Lower leg skin (tissue), 4 donors: Measurements from ENCODE around the gene C8G. TPM values are rescaled to one million over a fixed set of nuclear protein-coding genes. Genes with fewer than 3 reads are reported as not detected.

Experiments used
- DNase-seq, 2 donors: peaks; one replicate each; pipeline ENCODE4 v3.0.0-alpha.2; 2019; ENCODE audit warnings: low spot score in 2 of 2
- H3K4me3 ChIP-seq: fragments of 200-600 bp; sonication (generic); 2 replicates; pipeline ENCODE4 v1.5.1; 2017; ENCODE audit warnings: mild to moderate bottlenecking, low read depth; ENCODE audit not compliant: poor library complexity, severe bottlenecking
- POLR2A ChIP-seq, 2 donors: fragments of 450-650 bp; IDR thresholded peaks; one replicate each; pipeline ENCODE4 v1.6.1; 2016 to 2017; ENCODE audit warnings: antibody characterized with exemption in 2 of 2, mild to moderate bottlenecking in 1 of 2, moderate library complexity in 1 of 2
- WGBS, 2 donors: methylation state at CpG; one replicate each; pipeline ENCODE4 v1.1.5; 2018; 5-methylcytosine and 5-hydroxymethylcytosine counted together
- intact Hi-C: fragments of 100-400 bp; cut with DNase I; formaldehyde crosslinking; loops from one replicate; pipeline ENCODE4 v1.15.0; 2023; ENCODE audit warnings: low total_unique reads
- total RNA-seq, 4 donors: library from RNA; depleted of rRNA; stranded (reverse); fragments of >200 nt; gene quantifications; one replicate each; pipeline ENCODE4 v1.1.0, GENCODE V29; 2016
- TF ChIP-seq, protein P1 (sequence below), 3 donors: fragments of 450-650 bp; IDR thresholded peaks; one replicate each; pipeline ENCODE4 v1.5.1; 2016; ENCODE audit warnings: antibody characterized with exemption in 3 of 3, mild to moderate bottlenecking in 3 of 3, moderate library complexity in 2 of 3

C8G gene
- total RNA-seq, 4 donors from 2014 or later: not detected

DNA sequence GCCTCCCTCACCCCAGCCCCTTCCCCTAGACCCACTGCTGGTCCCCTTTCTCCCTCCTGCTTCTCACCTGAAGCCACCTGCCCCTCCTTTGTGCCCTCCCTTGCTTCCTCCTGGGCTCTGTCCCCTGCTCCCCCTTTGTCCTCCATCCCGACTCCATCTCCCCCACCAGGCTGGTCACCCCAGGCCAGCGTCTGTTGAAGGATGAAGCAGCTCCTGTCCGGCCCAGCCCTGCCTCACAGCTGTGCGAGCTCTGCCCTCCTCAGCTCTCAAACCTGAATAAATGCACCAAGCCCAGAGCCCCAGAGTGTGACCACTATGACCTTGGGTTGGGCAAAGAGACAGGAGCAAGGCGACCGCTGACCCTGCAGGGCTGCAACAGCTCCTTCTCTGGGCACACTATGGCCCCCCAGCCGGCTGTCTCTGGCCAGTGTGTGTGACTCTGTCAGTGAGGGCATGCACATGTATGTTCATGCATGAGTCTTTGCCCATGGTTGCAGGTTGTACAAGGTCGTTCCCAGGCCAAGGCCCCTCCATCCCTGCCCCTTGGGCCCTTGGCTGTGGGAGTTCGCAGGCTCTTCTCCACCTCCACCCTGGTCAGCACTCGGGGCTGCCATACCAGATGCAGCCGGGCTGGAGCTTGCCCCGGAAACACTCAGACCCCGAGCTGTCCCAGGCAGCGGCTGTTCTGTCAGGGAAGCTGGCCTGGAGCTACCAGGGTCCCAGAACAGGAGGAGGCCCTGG, 10.3 kb downstream of the C8G start:
- no peak for TF ChIP-seq POLR2A (IDR thresholded peaks at IDR 0.05)
- TF ChIP-seq, protein P1, sequence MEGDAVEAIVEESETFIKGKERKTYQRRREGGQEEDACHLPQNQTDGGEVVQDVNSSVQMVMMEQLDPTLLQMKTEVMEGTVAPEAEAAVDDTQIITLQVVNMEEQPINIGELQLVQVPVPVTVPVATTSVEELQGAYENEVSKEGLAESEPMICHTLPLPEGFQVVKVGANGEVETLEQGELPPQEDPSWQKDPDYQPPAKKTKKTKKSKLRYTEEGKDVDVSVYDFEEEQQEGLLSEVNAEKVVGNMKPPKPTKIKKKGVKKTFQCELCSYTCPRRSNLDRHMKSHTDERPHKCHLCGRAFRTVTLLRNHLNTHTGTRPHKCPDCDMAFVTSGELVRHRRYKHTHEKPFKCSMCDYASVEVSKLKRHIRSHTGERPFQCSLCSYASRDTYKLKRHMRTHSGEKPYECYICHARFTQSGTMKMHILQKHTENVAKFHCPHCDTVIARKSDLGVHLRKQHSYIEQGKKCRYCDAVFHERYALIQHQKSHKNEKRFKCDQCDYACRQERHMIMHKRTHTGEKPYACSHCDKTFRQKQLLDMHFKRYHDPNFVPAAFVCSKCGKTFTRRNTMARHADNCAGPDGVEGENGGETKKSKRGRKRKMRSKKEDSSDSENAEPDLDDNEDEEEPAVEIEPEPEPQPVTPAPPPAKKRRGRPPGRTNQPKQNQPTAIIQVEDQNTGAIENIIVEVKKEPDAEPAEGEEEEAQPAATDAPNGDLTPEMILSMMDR (IDR thresholded peaks at IDR 0.05): no peak

DNA sequence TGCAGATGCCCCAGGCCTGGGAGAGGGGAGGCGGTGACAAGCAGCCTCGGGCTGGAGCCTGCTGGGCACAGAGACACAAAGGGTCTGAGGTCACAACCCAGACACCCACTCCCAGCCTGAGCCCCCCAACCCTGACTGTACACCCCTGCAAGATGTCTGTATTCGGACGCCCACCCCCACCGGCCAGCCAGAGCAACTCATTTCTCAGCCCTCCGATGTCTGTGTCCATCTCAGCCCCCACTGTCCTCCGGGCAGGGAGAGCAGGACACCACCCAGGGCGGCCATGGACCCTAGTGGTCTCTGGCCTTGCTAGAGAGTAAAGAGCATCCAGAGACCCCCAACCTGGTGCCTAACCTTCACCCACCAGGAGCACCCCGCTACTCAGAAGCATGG, 10.9 kb downstream of the C8G start:
- DNase-seq: no peak
- 97 to 98% methylated on average over 9 of the region's 9 CpGs for WGBS, 2 donors

More for the DNA sequence above, 10.3 kb downstream of the C8G start:
- WGBS, 2 donors: 88 to 92% methylated on average over 11 to 14 of the region's 14 CpGs
- no peak overlapping the region for H3K4me3 ChIP-seq
- no peak for DNase-seq
- intact Hi-C loops: no loop called here

GRCh38 chr9:136956604-136957003, 11.6 kb downstream of the C8G start:
- WGBS, 2 donors: 95 to 98% methylated on average over 4 of the region's 4 CpGs
- TF ChIP-seq, protein P1 (IDR thresholded peaks at IDR 0.05): no peak
- TF ChIP-seq POLR2A (IDR thresholded peaks at IDR 0.05): no peak
- no peak overlapping the region for H3K4me3 ChIP-seq
- no peak for DNase-seq
- intact Hi-C loops: no loop called here

More for the DNA sequence above, 10.9 kb downstream of the C8G start:
- intact Hi-C loops: no loop called here
- TF ChIP-seq, protein P1 (IDR thresholded peaks at IDR 0.05): no peak
- no peak for TF ChIP-seq POLR2A (IDR thresholded peaks at IDR 0.05)
- H3K4me3 ChIP-seq: no peak overlapping the region

DNA sequence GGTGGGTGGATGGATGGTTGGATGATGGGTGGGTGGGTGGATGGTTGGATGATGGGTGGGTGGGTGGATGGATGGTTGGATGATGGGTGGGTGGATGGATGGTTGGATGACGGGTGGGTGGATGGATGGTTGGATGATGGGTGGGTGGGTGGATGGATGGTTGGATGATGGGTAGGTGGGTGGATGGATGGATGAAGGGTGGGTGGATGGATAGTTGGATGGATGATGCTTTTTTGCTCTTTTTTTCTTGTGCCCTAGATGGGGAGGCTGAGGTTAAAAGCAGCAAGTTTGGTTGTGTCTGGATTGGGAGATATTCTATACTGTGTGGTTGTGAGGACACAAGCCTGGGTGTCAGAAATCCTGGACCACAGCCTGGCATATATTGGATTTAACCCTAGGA, 12.4 kb downstream of the C8G start:
- intact Hi-C loops: no loop called here
- no peak for DNase-seq
- H3K4me3 ChIP-seq: no peak overlapping the region
- WGBS, 2 donors: 86 to 97% methylated on average over 1 of the region's 1 CpG
- TF ChIP-seq POLR2A (IDR thresholded peaks at IDR 0.05): no peak
- TF ChIP-seq, protein P1 (IDR thresholded peaks at IDR 0.05): no peak

DNA sequence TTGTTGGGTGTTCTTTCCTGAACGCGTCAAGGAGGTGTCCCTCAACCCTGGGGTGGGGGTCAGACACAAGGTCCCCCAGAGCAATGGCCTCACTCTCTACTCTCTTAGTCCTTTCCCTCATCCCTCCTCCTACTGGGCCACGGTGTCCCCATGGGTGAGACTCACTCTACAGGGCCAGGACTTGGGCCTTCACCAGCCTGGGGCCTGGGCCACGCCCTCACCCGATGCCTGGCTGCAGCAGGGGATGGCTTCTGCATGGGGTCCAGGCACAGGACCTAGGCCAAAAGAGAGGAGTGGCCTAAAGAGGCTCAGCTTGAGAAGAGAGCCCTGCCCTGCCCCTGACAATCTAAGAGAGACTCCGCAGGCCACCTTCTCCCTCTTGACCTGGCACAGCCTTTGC, 12.9 kb downstream of the C8G start:
- TF ChIP-seq POLR2A (IDR thresholded peaks at IDR 0.05): no peak
- TF ChIP-seq, protein P1 (IDR thresholded peaks at IDR 0.05): no peak
- no peak overlapping the region for H3K4me3 ChIP-seq
- 92 to 94% methylated on average over 6 of the region's 6 CpGs for WGBS, 2 donors
- no peak for DNase-seq
- intact Hi-C loops: no loop called here

- H3K4me3 ChIP-seq: no peak overlapping the region
- no peak for DNase-seq
- intact Hi-C loops: no loop called here
- TF ChIP-seq, protein P1 (IDR thresholded peaks at IDR 0.05): no peak
- no peak for TF ChIP-seq POLR2A (IDR thresholded peaks at IDR 0.05)
- WGBS, 2 donors: 87 to 96% methylated on average over 5 to 7 of the region's 7 CpGs
Observed at GRCh38 chr9:136958473-136958872, 13.4 kb downstream of the C8G start.
